HepG2 (cell line): ENCODE results near the gene CYP26B1. TPM values are rescaled to one million over a fixed set of nuclear protein-coding genes. Genes with fewer than 3 reads are reported as not detected.

Experiments used
- JDP2 ChIP-seq: sonication (generic); formaldehyde crosslinking; IDR thresholded peaks from 2 replicates; pipeline ENCODE4 v1.8.1; 2022; ENCODE audit warnings: missing genetic modification reagents, borderline replicate concordance
- STAG1 ChIP-seq: sonication (generic); formaldehyde crosslinking; IDR thresholded peaks from 2 replicates; pipeline ENCODE4 v1.4.0; 2020; ENCODE audit warnings: missing genetic modification reagents
- ZNF263 ChIP-seq: sonication (generic); formaldehyde crosslinking; IDR thresholded peaks from 2 replicates; pipeline ENCODE4 v1.4.0; 2020; ENCODE audit warnings: missing genetic modification reagents
- ZNF337 ChIP-seq: sonication (generic); formaldehyde crosslinking; IDR thresholded peaks from 2 replicates; pipeline ENCODE4 v1.5.1; 2020; ENCODE audit warnings: missing genetic modification reagents, low read depth, mild to moderate bottlenecking, borderline replicate concordance
- ZNF607 ChIP-seq: sonication (generic); formaldehyde crosslinking; IDR thresholded peaks from 2 replicates; pipeline ENCODE4 v1.5.1; 2020; ENCODE audit warnings: missing genetic modification reagents, mild to moderate bottlenecking, borderline replicate concordance
- ZNF816 ChIP-seq: sonication (generic); formaldehyde crosslinking; IDR thresholded peaks from 2 replicates; pipeline ENCODE4 v1.8.0; 2022; ENCODE audit warnings: missing genetic modification reagents, mild to moderate bottlenecking, borderline replicate concordance
- polyA plus RNA-seq, 8 experiments: library from polyadenylated mRNA; depleted of rRNA in 3 of 8; stranded (reverse) in 7 of 8; unstranded in 1 of 8; fragments of >200 nt; fragmentation: Illumina TruSeq in 4 of 8; extraction: Trizol in 4 of 8; gene quantifications; 2 replicates each; pipeline versions ENCODE4 v1.2.1 to v1.2.3, GENCODE V29; 2011 to 2016; ENCODE audit warnings: low read depth in 4 of 8, missing spikeins in 1 of 8, mixed read lengths in 1 of 8; ENCODE audit not compliant: insufficient read depth in 1 of 8
- total RNA-seq, 5 experiments: library from RNA; depleted of rRNA; stranded (reverse); fragments of >200 nt; fragmentation: Illumina TruSeq; extraction: Trizol; gene quantifications; 2 replicates each; pipeline ENCODE4 v1.2.3, GENCODE V29; 2016; ENCODE audit warnings: low read depth in 1 of 5
- TF ChIP-seq, protein P1 (sequence below): IDR thresholded peaks from 2 replicates; pipeline ENCODE4 v1.6.1; 2012; ENCODE audit warnings: low read length, improper control_type of control experiment
- TF ChIP-seq, protein P2 (sequence below): sonication (generic); formaldehyde crosslinking; IDR thresholded peaks from 2 replicates; pipeline ENCODE4 v1.5.0; 2020; ENCODE audit warnings: mild to moderate bottlenecking, missing genetic modification reagents

Gene CYP26B1
- total and polyA plus RNA-seq, 2 of the 13 experiments (the other 11 are each of a cell fraction or from before 2014, with no cell fraction given): 0.05 to 0.07 TPM

DNA sequence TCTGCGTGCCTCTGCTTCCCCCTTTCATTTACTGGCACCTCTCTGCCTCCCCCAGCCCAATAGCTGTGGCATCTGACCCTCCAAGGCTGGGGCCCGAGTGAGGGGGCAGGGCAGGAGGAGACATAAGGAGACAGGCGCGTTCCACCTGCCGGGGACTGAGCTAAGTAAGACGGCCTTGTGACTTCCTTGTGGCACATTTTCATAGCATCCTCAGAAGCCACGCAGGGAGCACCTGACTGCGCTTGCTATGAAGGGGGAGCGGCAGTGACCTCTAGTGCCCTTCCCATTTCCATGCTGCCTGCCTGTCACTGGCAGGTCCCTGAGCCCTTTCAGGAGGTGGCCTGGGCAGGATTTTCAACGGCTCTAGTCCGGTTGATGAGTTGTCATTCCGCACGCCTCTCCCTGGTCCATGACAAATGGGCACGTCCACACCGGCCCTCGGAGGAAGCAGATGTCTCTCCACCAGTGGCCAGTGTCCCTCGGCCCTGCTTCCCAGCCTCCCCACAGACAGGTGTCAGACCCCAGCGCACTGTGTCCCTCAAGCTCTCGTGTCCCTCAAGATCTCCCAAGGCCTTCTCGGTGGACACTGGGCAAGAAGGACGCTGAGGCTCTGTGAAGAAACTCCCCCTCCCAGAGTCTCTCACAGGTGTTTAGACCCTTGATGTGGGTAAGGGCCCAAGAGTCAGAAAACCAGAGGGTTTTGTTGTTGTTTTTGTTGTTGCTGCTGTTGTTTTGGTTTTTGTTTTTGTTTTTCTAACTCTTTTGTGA lies 42.7 kb downstream of the CYP26B1 start (continued):
- TF ChIP-seq, protein P1, sequence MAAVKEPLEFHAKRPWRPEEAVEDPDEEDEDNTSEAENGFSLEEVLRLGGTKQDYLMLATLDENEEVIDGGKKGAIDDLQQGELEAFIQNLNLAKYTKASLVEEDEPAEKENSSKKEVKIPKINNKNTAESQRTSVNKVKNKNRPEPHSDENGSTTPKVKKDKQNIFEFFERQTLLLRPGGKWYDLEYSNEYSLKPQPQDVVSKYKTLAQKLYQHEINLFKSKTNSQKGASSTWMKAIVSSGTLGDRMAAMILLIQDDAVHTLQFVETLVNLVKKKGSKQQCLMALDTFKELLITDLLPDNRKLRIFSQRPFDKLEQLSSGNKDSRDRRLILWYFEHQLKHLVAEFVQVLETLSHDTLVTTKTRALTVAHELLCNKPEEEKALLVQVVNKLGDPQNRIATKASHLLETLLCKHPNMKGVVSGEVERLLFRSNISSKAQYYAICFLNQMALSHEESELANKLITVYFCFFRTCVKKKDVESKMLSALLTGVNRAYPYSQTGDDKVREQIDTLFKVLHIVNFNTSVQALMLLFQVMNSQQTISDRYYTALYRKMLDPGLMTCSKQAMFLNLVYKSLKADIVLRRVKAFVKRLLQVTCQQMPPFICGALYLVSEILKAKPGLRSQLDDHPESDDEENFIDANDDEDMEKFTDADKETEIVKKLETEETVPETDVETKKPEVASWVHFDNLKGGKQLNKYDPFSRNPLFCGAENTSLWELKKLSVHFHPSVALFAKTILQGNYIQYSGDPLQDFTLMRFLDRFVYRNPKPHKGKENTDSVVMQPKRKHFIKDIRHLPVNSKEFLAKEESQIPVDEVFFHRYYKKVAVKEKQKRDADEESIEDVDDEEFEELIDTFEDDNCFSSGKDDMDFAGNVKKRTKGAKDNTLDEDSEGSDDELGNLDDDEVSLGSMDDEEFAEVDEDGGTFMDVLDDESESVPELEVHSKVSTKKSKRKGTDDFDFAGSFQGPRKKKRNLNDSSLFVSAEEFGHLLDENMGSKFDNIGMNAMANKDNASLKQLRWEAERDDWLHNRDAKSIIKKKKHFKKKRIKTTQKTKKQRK: no peak
- TF ChIP-seq ZNF607 (CRISPR knock-in tag): 0 out of 2 replicates have a peak, but pooled peaks have one; percentile 31
- no peak for TF ChIP-seq ZNF337 (CRISPR knock-in tag)
- no peak for TF ChIP-seq JDP2 (CRISPR knock-in tag)
- TF ChIP-seq, protein P2, sequence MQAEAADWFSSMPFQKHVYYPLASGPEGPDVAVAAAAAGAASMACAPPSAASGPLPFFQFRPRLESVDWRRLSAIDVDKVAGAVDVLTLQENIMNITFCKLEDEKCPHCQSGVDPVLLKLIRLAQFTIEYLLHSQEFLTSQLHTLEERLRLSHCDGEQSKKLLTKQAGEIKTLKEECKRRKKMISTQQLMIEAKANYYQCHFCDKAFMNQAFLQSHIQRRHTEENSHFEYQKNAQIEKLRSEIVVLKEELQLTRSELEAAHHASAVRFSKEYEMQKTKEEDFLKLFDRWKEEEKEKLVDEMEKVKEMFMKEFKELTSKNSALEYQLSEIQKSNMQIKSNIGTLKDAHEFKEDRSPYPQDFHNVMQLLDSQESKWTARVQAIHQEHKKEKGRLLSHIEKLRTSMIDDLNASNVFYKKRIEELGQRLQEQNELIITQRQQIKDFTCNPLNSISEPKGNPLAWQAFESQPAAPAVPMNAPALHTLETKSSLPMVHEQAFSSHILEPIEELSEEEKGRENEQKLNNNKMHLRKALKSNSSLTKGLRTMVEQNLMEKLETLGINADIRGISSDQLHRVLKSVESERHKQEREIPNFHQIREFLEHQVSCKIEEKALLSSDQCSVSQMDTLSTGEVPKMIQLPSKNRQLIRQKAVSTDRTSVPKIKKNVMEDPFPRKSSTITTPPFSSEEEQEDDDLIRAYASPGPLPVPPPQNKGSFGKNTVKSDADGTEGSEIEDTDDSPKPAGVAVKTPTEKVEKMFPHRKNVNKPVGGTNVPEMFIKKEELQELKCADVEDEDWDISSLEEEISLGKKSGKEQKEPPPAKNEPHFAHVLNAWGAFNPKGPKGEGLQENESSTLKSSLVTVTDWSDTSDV (CRISPR knock-in tag): no peak
- peak; percentile 72 for TF ChIP-seq STAG1 (CRISPR knock-in tag)
- TF ChIP-seq ZNF816: no peak
- TF ChIP-seq ZNF263 (CRISPR knock-in tag): peak; percentile 52; the same call in 1 of the 2 replicates
- TF ChIP-seq, all 625 proteins: peak for 6
